Measurements from ENCODE around the gene MOB1B.
A peak's percentile ranks its signal among the peaks of the same experiment; 100 is the strongest.

The MOB1B gene

GRCh38 chr4:70901984-70902576, at the start of gene MOB1B:
Gene MOB1B, plus strand, starts transcription at chr4:70902369. Its CDS starts 168 bp downstream, at chr4:70902537.
- no peaks in the 10 kb centered on the region for H3K27me3 Mint-ChIP-seq (ENCODE audit: low read depth)

GRCh38 chr4:70855464-70855863, 46.7 kb upstream of the MOB1B start:
- H3K27me3 Mint-ChIP-seq (ENCODE audit: low read depth): no peaks in the 10 kb centered on the region
- no peak overlapping the region for H3K4me3 Mint-ChIP-seq
- H3K36me3 Mint-ChIP-seq (ENCODE audit: low read depth): no peaks in the 10 kb centered on the region
- no peak overlapping the region for H3K27ac Mint-ChIP-seq
- no peaks in the 10 kb centered on the region for H3K4me1 Mint-ChIP-seq
- H3K9me3 Mint-ChIP-seq: no peaks in the 10 kb centered on the region
- TF ChIP-seq CTCF (IDR thresholded peaks at IDR 0.05; ENCODE audit: unreplicated experiment in 3 of 3): no peak

More at GRCh38 chr4:70901984-70902576, at the start of gene MOB1B:
- TF ChIP-seq CTCF (IDR thresholded peaks at IDR 0.05; ENCODE audit: unreplicated experiment in 3 of 3): peak; percentile 41 to 61 (median 47)
- peak within 1 kb of the TSS; percentile 86 to 99 (median 99) for H3K27ac Mint-ChIP-seq
- peaks cover 18% of the 10 kb centered on the region for H3K4me1 Mint-ChIP-seq
- H3K9me3 Mint-ChIP-seq: no peaks in the 10 kb centered on the region
- peaks cover 20% of the 10 kb centered on the region for H3K36me3 Mint-ChIP-seq (ENCODE audit: low read depth)
- H3K4me3 Mint-ChIP-seq: peak within 1 kb of the TSS; percentile 99 to 100 (median 99)

GRCh38 chr4:70858454-70858853, 43.7 kb upstream of the MOB1B start:
- no peak overlapping the region for H3K27ac Mint-ChIP-seq
- no peak for TF ChIP-seq CTCF (IDR thresholded peaks at IDR 0.05; ENCODE audit: unreplicated experiment in 3 of 3)
- no peaks in the 10 kb centered on the region for H3K4me1 Mint-ChIP-seq
- no peaks in the 10 kb centered on the region for H3K9me3 Mint-ChIP-seq
- H3K36me3 Mint-ChIP-seq (ENCODE audit: low read depth): no peaks in the 10 kb centered on the region
- no peaks in the 10 kb centered on the region for H3K27me3 Mint-ChIP-seq (ENCODE audit: low read depth)
- no peak overlapping the region for H3K4me3 Mint-ChIP-seq

GRCh38 chr4:70859066-70859465, 43.1 kb upstream of the MOB1B start:
- Mint-ChIP-seq H3K36me3 (ENCODE audit: low read depth) (no peaks in the 10 kb centered on the region), H3K9me3 (no peaks in the 10 kb centered on the region), H3K27ac (no peak overlapping the region), H3K27me3 (ENCODE audit: low read depth) (no peaks in the 10 kb centered on the region), H3K4me1 (no peaks in the 10 kb centered on the region), H3K4me3 (no peak overlapping the region)
- TF ChIP-seq CTCF (IDR thresholded peaks at IDR 0.05; ENCODE audit: unreplicated experiment in 3 of 3): no peak

- Mint-ChIP-seq H3K4me1 (no peaks in the 10 kb centered on the region), H3K27me3 (ENCODE audit: low read depth) (no peaks in the 10 kb centered on the region), H3K36me3 (ENCODE audit: low read depth) (no peaks in the 10 kb centered on the region), H3K4me3 (no peak overlapping the region), H3K9me3 (no peaks in the 10 kb centered on the region), H3K27ac (no peak overlapping the region)
- TF ChIP-seq CTCF (IDR thresholded peaks at IDR 0.05; ENCODE audit: unreplicated experiment in 3 of 3): no peak
Measured at GRCh38 chr4:70863099-70863790, 38.9 kb upstream of the MOB1B start.

- no peaks in the 10 kb centered on the region for H3K9me3 Mint-ChIP-seq
- no peak overlapping the region for H3K4me3 Mint-ChIP-seq
- no peaks in the 10 kb centered on the region for H3K27me3 Mint-ChIP-seq (ENCODE audit: low read depth)
- H3K27ac Mint-ChIP-seq: no peak overlapping the region
- no peak for TF ChIP-seq CTCF (IDR thresholded peaks at IDR 0.05; ENCODE audit: unreplicated experiment in 3 of 3)
- H3K36me3 Mint-ChIP-seq (ENCODE audit: low read depth): no peaks in the 10 kb centered on the region
- H3K4me1 Mint-ChIP-seq: no peaks in the 10 kb centered on the region
Measured at GRCh38 chr4:70868778-70869177, 33.4 kb upstream of the MOB1B start.
